GM18868 (cell line): ENCODE measurements around the gene WDR4.
A peak's percentile ranks its signal among the peaks of the same experiment; 100 is the strongest.
"Not testable (repeated sequence)": the region's sequence is repeated elsewhere in the genome, so short reads cannot be mapped to it uniquely, and the experiment has no call there.

ENCODE experiments used
- ATAC-seq: cut with Tn5 transposase; IDR thresholded peaks from one replicate; pipeline ENCODE4 v1.9.1; 2021; ENCODE audit warnings: mild to moderate bottlenecking, moderate library complexity; ENCODE audit not compliant: unreplicated experiment

WDR4 gene

DNA sequence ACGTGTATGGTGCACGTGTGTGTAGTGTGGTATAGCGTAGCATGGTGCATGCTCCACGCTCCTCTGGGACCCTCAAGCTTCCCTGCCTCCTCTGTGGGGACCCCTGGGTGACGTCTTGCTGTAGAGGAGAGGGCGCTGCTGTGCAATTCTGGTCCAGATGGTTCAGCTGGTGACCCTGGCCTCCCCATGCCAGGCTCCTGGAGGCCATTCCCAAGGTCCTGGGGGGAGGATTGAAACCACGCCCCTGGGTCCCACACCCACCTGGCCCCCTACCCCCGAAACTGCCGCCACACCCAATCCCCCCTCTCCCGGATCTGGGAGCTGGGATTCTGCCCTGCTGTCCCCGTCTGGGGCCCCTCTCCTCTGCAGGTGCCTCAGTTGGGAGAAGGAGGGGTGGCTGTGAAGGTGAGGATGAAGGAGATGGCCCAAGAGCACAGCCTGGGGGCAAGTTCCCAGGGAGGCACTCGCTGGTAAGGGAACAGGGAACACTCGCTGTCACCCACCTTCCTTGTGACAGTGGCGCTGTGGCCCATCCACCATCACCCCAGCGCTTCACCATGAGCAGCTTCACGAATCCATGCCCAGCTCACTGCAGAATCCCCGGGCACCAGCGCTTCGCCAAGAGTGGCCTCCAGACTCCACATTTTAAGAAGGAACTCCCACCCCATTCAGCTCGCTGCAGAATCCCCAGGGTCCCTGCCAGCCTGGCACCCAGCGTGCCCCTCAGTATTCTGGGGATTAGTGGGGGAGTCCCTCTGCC is 38.0 kb downstream of the WDR4 start:
- ATAC-seq, result no peak

- no peak for ATAC-seq
Measured at GRCh38 chr21:42840411-42841155, 38.8 kb downstream of the WDR4 start.

DNA sequence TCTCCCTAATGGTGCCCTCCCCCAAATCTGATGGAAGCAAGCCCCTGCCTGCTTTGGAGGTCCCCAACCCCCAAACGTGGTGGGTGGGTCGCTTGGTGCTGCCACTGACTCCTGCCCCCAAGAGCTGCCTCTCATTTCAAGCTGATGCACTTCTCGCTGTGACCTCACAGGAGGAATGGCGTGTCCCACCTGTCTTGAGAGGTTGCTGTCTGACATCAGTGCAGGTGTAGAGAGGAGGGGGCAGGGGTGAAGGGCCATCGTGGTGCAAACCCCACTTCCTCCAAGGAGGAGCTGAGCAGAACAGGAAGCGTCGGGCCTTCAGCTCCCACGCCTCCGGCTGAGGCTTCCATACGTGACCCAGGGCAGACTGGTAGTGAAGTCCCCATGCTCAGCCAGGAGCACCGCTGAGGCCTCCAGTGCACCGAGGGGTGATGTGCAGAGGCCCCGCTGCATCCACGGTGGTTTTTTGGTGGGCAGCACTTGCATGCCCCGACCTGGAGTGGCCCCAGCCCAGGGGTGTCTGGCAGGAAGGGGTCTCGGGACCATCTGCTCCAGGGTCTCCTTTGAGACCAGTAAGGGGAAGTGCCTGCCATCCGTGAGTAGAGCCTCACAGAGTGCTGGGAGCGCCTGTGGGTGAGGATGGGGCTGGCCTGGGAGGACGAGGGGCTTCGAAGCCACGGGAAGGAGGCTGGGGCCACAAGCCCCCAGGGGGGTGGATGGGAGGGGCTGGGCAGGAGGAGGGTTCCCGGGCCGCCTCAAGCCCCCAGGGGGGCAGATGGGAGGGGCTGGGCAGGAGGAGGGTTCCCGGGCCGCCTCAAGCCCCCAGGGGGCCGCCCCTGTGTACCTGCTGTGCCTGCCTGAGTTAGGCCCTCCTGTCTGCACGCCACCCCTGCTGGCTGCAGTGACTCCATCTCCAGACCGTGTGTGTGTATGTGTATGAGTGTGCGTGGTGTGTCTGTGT is 39.8 kb downstream of the WDR4 start:
- no peak for ATAC-seq

DNA sequence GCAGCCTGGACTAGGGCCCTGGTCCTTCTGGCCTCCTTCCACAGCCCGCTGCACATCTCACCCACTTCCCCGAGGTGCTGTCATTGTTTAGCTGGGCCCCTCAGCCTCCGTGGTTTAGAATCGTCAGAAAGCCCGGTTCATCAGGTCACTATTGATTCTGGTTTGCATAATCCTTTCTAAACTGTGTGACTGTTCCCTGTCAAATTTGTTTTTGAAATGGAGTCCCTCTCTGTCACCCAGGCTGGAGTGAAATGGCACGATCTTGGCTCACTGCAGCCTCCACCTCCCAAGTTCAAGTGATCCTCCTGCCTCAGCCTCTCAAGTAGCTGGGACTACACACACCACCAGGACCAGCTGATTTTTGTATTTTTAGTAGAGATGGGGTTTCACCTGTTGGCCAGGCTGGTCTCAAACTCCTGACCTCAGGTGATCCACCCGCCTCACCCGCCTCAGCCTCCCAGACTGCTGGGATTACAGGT is 41.1 kb downstream of the WDR4 start:
- not testable (repeated sequence) for ATAC-seq

DNA sequence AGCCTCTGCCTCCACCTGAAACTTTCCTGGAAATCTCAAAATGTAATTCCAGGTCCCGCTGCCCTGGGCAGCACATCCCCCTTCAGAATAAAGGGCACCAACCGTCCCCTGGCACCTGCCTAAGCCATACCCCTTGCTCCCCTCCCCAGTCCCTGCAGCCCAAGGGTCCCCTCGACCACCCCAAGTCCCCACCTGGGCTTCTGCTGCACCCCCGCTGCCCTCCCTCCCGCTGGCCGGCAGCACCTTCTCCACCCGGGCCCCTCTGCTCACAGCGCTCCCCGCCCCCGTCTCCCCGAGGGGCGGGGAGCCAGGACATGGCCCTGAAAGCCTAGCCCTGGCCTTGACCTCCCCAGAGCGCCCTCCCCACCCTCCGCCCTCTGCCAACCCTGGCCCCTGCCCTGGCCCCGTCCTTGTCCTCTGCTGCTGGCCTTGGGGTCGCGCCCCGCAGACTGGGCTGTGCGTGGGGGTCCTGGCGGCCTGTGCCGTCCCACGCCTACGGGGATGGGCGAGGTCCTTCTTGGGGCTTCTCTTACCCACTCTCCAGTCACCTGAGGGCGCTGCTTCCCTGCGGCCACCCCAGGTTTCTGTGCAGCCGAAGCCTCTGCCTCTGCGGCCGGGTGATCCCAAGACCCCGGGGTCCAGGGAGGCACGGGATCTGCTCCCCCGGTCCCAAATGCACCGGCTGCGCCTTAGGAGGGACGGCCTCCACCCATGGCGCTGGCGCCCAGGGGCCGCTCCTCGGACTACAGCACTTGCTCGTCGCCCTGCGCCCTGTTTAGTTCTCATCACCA is 41.7 kb downstream of the WDR4 start:
- no peak for ATAC-seq

DNA sequence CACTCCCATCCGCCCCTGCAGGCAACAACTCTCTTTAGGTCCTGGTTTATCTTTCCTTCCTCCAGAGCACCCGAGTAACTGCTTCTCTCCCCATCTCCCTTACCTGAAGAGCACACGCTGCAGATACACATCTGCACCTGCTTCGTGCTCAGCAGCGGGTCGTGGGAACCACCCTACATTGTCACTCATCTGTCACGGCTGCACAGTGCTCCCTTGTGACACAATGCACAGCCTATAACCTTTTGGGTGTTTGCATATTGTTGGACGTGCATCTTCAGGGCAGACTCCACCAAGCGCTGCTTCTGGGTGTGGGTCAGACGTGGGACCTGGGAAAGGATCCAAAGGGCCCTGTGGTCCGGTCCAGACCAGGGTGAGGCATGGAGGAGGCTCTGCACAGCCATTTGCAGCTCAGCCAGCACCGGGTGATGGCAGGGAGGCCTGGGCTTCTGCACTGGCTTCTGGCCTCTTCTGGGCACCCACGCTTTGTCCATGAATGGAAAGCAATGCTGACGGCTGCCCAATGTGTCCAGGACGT is 42.5 kb downstream of the WDR4 start:
- ATAC-seq, result no peak

DNA sequence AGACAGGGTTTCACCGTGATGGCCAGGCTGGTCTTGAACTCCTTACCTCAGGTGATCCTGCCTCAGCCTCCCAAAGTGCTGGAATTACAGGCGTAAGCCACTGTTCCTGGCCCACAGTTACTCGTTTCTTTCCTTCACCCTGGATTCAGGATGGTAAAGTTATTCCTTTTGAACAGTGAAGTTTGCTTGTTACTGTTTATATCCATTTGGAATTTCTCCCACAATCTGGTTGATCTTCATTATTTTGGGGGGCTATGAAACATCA is 43.0 kb downstream of the WDR4 start:
- ATAC-seq, result no peak

- ATAC-seq, result no peak
Measured at GRCh38 chr21:42835611-42836401, 43.5 kb downstream of the WDR4 start.

- no peak for ATAC-seq
Measured at GRCh38 chr21:42835211-42835610, 44.1 kb downstream of the WDR4 start.

- ATAC-seq, result no peak
Measured at GRCh38 chr21:42834726-42835191, 44.6 kb downstream of the WDR4 start.

DNA sequence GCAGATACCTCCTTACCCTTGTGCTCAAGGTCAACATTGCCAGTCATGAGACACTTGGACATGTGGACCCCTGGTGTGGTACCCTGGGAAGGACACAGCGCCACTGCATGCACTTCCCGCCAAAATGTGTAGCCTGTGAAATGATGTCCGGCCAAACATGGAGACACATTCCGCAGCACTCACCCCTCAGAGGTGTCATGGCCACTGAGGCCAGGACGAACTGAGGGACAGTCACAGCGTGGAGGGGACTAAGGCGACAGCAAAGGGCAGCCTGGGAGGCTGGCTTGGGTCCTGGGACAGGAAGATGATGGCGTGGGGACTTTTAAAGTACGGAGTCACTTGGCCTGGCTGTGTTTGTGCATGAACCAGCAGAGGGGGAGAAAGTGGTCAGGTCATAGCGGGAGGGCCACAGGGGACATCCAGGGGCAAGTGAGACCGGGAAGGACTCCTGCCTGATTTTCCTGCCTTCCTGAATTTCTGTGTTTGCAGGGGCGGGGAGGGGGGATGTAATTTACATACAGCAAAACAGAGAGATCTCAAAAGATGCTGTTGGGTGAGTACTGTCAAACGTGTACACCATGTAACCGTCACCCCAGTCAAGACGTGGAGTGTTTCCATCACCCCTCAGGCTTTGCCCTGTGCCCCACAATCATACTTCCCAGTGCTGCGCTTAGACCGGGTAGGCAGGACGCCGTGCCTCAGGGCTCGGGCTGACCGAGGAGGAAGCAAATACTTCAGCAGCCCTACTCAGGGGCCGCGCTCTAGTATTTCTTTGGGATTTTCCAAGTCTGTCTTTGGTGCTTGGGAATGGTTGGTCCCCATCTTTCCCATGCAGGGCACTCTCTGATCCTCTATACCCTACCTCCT is 45.2 kb downstream of the WDR4 start:
- ATAC-seq, result no peak

- ATAC-seq, result peak; percentile 48
Measured at GRCh38 chr21:42833439-42833815, 45.9 kb downstream of the WDR4 start.

DNA sequence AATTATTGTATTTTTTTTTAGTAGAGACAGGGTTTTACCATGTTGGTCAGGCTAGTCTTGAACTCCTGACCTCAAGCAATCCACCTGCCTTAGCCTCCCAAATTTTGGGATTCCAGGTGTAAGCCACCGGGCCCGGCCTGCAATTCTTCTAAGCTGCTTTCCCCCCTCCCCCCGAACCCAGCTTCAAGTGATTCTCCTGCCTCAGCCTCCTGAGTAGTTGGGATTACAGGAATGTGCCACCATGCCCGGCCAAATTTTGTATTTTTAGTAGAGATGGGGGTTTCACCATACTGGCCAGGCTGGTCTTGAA is 47.1 kb downstream of the WDR4 start:
- ATAC-seq, result not testable (repeated sequence)

- ATAC-seq, result no peak
Measured at GRCh38 chr21:42830456-42831455, 48.6 kb downstream of the WDR4 start.

DNA sequence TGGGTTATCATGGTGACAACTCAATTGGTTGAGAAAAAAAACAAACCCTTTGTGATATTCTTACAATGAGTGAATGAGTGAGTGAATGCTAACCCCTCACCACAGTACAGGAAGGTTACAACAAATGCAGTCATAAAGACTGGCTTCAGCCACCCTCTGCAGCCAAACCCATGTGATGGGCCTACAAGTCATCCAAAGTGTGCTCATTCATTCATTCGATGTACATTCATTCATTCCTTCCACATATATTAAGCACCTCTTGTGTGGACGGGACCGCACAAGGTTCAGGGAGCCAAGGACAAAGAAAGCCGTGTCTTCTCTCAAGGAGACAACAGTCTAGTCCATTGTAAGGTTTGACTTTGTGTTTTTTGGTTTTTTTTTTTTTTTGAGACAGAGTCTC is 49.4 kb downstream of the WDR4 start:
- ATAC-seq, result no peak

DNA sequence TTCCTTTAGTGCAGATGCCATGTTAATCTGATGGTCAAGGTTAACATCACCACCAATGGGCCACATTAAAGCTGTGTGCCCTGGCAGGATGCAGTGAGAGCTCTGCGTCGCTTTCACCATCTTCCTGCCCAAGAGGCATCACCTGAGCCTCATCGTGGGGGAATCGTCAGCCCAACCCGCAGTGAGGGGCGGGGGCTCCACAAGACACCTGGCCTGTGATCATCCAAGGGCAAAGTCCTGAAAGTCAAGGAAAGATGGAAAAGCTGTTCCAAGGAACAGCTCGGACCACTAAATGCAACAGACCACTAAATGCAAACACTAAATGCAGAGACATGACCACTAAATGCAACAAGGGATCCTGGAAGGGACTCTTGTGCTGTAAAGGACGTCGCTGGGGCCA is 49.9 kb downstream of the WDR4 start:
- ATAC-seq, result no peak

GRCh38 chr21:42827588-42827987 is 51.8 kb downstream of the WDR4 start:
- ATAC-seq, result no peak
